GM19328 (cell line): ENCODE results near the gene CABLES2.
"Not testable (repeated sequence)": the region's sequence is repeated elsewhere in the genome, so short reads cannot be mapped to it uniquely, and the experiment has no call there.

Source experiments
- ATAC-seq: cut with Tn5 transposase; IDR thresholded peaks from one replicate; pipeline ENCODE4 v1.9.1; 2021; ENCODE audit warnings: mild to moderate bottlenecking, moderate library complexity; ENCODE audit not compliant: unreplicated experiment

CABLES2 gene

DNA sequence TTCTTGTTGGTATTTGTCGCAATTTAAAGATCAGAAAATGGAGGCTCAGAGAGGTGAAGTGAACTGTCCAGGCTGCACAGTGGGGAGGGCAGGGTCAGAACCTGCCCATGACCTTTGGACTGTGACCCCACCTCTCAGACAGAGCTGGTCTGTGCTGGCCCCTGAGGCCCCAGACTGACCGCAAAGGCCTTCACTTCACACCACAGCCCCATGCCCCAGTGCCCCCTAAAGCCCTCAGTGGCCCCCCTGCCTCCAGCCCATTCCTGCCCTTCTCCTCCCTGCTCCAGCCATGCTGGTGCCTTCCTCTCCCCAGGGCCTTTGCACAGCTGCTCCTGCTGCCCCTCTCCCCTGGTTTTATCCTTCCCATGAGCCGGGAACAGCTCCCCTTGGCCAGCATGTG is 29.6 kb upstream of the CABLES2 start:
- no peak for ATAC-seq

DNA sequence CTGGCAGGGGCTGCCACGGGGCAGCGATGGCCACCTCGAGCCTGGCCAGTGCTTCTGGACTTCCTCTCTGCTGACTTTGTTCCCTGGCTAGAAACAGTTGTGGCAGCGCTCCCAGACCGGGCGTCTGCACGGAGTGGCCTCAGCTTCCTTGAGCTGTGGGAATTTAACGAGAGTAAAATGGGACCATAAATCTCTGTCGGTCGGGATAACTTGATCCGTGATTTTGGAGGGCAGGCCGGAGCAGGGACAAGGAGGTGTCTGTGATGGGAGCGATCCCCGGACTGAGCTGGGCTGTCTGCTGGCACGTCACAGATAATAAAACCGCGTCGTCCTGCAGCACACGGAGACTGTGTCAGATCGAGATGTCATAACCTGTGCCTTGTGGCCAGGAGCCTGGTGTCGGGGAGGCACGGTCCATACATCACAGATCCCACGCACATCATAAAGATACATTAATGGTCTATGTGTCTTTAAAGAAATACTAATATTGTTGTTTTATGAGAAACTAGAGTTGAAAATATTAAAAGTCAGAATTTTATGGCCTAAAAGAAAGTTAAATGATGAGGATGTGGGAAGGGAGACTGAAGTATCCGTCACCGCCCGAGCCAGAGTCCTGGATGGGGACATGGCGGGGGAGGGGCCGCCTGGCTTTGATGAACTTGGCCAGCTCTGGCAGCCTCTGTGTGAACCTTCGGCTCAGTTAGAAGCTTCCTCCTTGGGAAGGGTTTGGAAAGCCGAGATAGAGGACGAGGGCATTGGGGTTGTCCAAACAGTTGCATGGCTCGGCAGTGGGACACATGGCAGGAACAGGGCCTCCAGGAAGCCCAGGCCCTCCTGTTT is 26.8 kb upstream of the CABLES2 start:
- no peak for ATAC-seq

DNA sequence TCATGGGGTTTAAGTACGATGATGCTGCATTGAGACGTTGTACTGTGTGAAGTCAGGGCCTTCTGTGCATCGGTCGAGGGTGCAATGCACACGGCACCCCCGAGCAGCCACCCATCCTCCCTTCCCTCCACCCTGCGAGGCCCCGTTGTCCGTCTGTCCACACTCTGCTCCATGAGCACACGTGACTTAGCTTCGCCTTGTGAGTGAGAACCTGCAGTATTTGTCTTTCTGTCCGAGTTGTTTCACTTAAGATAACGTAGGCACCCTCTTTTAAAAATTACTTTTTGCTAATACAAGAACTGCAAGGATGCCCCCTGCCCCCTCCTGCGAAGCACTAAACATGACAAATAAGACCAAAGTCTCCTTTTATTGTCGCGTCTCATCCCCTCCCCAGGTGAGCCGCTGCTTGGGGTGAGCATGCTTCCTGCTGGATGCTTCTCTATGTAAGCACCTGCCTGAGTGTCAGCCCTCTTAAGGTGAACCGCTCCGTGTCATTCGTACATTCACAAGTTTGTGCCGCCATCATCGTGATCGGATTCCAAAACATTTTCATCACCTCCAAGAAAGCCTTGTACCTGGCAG is 23.9 kb upstream of the CABLES2 start:
- no peak for ATAC-seq

DNA sequence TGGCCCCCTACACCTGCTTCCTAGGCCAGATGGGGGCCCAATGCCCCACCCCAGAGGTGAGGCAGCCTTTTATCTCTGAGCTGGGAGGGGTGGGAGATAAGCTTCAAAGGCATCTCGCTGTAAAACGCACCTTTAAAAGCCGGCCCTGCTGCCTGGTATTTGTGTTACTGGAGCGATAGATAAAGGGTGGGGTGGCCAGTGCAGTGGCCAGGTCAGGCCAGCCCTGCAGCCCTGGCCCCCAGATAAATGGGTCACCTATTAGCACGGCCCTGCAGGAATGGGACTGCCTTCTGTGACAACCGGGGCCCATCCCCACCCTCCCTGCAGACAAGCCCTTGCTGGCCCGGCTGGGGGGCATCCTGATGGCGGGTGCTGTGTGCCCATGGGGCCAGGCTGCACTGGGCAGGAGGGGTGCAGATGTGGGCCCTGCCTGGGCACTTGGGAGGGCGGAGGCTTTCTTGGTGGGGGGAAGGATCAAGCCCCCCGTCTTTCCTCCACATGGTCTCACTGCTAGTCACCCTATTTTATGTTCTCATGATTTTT is 23.3 kb upstream of the CABLES2 start:
- ATAC-seq: no peak

DNA sequence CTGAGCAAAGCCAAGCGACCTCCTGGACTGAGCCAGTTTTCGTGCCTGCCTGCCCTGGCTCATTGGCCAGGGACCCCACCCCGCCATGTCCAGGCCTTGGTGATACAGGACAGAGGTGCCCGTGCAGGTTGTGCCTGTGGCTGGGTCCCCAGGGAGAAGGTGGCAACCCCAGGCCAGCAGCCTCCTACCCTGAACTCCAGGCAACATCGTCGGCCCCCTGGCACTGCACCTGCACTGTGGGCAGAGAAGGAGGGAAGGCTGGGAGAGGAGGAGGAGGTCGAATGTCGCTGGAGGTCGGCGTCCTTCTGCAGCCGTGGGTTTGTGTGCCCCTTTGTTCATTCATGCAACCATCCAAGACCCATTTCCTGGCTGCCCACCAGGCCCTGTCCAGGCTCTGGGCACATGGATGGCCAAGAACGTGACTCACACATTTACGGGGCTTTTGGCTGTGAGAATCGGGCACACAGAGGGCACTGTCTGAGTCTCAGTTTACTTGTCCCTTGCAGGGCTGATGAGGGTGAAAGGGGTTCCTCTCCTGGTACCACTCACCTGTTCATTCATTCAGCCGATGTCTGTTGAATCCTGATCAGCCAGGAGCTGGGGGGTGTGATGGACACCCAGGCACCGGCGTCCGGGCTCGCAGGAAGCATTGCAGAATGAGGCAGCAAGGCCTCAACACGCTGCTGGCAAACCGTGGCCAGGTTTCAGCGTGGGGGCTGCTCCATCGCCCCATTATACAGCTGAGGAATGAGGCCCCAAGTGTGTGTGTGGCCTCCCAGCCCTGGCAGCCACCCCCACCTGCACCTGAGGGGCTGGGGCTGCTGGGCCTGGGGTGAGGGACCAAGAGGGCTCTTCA is 22.6 kb upstream of the CABLES2 start:
- ATAC-seq: no peak

DNA sequence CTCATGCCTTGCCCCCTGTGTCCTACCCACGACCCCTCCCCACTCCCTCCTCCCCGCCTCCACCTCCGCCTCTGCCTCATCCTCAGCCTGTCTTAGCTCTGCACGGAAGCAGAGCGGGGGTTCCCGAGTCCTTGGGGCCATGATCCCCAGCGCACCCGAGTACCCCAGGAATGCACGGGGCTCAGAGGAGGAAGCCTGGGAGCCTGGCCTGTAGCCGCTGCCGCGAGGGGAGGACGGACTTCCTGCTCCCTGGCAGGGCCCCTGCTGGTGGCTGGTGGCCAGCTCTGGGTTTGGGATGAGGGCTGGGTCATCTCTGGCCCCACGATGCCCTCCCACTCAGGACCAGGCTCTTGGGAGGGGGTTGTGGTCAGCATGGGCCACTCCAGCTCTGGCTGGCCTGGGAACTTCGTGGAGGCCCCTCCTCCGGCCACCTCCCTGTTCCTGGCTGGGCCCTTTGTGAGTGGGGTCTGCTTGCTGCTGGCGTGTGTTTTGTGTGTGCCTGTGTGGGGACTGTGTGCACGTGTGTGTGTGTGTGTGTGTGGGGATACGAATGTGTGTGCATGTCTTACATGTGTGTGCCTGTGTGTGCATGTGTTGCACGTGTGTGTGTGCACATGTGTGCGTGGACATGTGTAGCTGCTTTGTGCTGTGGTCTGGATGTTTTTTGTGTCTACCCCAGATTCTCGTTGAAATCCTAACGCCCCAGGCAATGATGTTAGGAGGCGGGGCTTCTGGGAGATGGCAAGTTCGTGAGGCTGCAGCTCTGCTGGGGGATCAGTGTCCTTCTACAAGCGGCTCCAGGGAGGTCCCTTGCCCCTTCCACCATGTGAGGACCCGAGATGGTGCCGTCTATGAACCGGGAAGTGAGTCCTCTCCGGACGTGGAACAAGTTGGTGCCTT is 21.6 kb upstream of the CABLES2 start:
- no peak for ATAC-seq

DNA sequence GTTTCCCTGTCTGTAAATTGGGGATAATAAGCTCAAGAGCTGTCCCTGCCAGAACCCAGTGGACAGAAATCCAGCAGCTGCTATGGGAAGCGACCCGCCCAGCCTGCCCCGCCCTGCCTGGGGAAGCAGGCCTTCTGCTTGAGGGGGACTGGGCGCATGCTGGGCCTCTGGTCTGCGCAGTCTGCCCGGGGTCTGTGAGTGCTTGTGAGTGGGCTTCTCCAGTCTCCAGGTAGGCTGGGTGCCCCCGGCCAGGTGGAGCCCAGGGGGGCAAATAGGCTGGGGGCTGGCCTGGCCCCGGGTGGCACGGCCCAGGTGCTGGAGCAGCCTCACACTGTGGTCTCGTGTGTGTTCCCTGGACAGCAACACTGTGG is 20.9 kb upstream of the CABLES2 start:
- no peak for ATAC-seq

DNA sequence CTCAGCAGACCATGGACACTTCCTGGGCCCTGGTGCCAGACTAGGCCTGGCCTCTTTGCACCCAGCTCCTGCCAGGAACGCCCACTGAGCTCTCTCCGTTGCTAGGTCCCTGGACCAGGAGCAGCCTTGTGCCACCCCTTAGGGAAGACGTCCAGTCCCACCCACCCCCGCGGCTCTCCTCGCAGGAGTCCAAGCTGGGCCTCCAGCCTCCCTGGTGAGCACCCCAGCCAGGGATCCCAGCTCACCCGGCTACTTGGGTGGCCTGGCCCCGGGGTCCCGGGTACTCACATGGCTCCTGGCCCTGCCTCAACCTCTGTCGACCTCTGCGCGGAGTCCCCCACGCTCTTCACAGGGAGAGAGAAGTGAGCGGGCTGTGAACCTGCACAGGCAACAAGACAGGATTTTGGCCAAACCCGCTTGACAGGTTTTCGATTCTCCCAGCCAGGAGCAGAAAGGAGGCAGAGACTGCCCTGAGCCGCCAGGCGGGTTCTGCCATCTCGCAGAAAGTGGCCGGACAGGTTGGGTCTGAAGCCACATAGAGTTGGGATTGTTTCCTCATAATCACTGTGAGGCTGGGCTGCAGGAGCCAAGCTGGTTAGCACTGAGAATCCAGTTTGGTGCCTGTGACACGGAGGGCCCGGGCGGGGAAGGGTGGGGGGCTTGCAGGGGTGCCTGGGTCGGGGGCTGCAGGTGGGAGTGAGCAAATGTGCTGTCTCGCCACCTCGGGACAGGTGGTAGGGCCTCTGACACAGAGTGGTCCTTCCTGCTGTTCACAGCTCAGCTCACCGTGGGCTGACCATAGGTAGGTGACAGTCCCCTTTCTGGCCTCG is 20.3 kb upstream of the CABLES2 start, which contains the start of gene RBBP8NL:
TSS of gene RBBP8NL (minus strand) at position 368 of the 830 bp plus-strand sequence. CDS start 7,892 bp downstream, outside the sequence.
- no peak for ATAC-seq

DNA sequence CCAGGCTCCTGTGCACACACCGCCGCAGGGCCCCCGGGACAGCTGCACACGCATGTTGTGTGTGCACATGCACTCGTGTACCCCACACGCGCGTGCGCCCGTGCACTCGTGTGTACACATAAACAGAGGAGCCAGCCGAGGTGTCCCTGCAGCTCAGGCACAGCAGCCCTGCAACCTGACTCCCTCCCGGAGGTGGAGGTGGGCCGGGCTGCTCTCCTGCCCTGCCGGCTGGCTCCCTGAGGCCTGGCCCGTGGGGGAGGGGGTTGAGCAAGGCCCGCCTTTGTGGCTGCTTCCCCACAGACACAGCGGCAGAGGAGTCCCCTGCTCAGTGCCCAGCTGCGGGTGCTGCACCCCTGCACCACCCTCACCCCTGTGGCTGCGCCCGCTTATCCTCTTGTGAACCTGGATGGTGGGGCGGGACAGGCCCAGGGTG is 19.6 kb upstream of the CABLES2 start:
- no peak for ATAC-seq

DNA sequence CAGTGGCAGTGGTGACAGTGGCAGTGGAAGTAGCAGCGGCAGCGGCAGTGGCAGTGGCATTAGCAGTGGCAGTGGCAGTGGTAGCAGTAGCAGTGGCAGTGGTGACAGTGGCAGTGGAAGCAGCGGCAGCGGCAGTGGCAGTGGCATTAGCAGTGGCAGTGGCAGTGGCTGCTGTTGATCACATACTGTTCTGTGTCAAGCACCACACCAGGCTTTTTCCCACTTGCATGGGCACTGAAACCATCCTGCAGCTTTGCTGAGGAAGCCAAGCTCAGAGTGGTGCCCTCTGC is 18.9 kb upstream of the CABLES2 start:
- ATAC-seq: not testable (repeated sequence)

DNA sequence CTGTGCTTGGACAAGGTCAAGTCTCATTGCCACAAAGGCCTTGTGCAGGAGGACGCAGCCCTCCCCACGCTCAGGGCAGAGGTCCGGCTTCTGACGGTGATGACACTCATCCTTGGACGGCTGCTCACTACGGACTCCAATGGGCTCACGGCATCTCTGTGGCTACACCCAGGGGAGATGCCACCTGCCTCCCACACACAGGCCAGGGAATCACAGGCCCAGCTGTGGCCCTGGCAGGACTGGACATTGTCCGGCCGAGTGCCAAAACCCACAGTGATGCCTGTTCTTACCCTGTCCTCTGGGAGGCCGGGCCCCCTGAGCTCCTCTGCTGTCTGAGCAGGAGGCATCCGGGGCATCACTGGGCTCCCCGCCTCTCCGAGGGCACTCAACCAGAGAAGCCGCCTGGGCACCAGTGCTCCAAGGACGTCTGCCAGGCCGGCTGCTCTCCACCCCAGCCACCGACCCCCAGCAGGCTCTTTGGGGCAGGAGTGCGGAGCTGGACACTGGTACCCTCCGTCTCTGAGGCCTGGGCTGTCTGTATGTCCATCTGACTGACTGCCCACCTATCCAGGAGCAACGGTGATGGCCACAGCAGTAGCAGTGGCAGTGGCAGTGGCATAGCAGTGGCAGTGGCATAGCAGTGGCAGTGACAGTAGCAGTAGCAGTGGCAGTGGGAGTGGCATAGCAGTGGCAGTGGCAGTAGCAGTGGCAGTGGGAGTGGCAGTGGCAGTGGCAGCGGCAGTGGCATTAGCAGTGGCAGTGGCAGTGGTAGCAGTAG is 18.4 kb upstream of the CABLES2 start:
- no peak for ATAC-seq

DNA sequence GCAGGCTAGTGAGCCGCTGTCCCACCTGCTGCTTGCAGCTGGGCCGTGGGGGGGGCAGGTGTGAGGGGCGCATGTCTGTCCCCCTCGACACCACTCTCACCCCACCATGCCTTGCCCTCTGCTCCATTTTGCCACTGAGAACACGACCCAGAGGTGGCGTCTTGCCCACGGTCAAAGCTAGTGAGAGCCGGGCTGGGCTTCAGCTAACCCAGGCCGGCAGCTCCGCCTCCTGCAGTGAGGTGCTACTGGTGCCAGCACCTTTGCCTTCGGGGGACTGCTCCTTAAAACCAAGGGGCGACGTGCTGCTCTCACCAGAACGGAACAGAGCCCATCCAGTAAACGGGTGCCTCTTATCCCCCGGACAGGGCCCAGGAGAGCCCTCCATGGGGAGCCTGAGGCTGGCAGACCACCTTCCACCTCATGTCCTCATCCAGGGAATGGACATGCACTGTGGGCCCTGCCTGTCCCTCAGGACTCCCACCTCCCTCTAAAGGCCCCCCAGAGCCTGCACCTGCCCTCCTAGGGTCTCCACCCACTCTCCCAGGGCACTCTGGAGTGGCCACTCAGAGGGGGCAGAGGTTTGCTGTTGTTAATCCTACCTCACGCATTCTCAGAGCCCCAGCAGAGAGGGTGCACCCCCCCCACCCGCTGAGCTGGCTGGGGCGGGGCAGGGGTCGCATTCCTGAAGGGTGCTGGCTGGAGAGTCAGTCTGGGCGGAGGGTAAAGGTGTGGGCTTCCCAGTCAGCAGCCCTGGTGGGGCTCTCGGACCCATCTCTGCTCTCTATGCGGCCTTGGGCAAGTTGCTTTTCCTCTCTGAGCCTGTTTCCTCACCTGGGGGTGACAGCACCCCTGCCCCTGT is 17.4 kb upstream of the CABLES2 start:
- ATAC-seq: no peak

DNA sequence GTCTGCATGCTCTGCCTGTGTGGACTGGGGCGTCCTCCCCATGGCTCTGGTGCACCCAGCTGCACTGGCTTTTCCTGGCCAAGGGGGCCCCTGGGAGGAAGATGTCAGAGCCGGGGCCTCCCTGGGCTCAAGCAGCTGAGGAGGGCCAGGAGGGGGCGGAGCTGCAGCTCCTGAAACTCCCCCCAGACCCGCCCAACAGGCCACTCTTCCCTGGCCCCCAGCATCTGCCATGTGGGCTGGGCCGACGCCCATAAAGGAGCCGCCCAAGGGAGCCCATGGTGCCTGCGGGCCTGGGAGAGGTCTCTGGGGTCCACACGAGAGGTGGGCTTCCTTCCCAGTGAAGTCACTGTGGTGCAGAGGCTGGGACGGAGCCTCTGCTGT is 16.2 kb upstream of the CABLES2 start:
- no peak for ATAC-seq

DNA sequence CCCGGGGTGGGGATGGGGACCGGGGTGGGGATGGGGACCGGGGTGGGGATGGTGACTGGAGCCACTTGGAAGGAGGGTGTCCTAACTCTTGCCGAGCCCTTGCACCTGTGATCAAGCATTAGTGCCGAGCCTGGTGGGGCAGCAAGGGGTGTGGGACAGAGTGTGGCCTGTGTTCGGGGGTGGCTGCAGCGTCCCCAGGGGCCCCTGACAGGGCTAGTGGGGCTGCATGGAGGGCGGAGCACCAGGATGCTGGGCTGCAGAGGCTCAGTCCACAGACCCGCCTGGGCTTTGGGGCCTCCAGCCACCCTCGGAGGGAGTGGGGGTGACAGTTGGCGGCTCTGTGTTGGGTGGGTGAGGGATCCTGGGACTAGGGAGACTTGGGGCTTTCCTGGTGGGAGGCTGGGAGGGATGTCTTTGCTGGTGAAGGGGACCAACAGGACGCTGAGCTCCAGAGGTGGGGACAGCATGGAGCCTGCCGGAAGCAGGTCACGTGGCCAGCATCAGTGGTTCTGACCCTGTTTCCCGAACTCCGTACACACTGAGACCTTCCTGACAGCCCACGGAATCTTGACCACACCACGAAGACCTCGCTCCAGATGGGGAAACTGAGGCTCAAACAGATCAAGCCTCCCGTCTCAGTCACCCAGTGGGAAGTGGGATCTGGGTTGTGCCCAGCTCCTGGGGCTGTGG is 15.7 kb upstream of the CABLES2 start:
- no peak for ATAC-seq

DNA sequence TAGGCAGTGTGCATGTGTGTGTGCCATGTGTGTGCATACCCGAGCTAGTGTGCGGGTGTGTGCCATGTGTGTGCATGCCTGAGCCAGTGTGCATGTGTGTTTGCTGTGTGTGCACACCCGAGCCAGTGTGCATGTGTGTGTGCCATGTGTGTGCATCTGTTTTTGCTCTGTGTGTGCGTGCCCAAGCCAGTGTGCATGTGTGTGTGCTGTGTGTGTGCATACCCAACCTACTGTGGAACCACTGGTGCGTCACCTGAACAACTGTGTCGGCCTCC is 14.6 kb upstream of the CABLES2 start:
- no peak for ATAC-seq

DNA sequence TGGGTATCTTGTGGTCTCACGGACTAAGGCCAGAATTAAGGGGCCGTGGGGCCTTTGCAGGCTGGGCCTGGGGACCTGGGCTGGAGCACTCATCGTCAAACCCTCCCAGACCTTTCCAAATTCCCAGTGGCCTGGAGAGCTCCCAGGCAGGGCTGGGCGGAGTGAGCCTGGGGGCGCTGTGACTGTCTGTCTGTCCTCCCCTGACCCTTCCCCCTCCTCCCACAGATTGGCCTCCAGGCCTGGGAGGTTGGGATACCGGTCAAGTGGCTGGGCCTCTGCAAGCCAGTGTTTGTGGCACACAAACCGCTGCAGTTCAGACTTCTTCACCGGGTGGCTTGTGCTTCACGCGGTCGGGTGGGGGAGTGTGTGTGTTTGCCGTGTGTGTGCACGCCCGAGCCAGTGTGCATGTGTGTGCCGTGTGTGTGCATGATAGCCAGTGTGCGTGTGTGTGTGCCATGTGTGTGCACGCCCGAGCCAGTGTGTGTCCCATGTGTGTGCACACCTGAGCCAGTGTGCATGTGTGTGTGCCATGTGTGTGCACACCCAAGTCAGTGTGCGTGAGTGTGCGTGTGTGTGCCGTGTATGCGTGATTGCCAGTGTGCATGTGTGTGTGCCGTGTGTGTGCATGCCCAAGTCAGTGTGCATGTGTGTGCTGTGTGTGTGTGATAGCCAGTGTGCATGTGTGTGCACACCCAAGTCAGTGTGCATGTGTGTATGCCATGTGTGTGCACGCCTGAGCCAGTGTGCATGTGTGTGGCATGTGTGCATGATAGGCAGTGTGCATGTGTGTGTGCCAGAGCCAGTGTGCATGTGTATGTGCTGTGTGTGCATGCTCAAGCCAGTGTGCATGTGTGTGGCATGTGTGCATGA is 14.0 kb upstream of the CABLES2 start:
- ATAC-seq: no peak

DNA sequence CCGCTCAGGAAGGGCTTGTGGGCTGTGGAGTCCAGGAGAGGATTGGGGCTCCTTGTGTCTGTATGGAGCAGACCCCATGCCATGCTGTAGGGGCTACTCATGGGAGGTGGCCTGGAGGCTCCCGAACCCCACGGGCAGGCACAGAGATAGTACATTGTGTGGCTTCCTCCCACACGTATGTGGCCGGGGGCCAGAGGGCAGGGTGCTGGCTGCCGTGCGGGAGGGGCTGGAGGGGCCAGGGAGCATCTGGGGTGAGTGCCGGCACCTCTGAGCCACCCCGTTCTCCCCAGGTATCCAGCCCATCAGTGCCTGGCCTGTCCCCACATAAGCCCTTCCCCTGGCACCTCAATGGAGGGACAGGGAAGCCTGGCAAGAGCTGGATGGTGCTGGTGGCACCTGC is 12.7 kb upstream of the CABLES2 start:
- no peak for ATAC-seq
